ENCODE measurements around the gene ZBTB45. TPM values are rescaled to one million over a fixed set of nuclear protein-coding genes. Genes with fewer than 3 reads are reported as not detected.
A peak's percentile ranks its signal among the peaks of the same experiment; 100 is the strongest.

ZBTB45 gene
- total RNA-seq, 2 experiments from 2014 or later: 5.7 to 6.3 TPM

DNA sequence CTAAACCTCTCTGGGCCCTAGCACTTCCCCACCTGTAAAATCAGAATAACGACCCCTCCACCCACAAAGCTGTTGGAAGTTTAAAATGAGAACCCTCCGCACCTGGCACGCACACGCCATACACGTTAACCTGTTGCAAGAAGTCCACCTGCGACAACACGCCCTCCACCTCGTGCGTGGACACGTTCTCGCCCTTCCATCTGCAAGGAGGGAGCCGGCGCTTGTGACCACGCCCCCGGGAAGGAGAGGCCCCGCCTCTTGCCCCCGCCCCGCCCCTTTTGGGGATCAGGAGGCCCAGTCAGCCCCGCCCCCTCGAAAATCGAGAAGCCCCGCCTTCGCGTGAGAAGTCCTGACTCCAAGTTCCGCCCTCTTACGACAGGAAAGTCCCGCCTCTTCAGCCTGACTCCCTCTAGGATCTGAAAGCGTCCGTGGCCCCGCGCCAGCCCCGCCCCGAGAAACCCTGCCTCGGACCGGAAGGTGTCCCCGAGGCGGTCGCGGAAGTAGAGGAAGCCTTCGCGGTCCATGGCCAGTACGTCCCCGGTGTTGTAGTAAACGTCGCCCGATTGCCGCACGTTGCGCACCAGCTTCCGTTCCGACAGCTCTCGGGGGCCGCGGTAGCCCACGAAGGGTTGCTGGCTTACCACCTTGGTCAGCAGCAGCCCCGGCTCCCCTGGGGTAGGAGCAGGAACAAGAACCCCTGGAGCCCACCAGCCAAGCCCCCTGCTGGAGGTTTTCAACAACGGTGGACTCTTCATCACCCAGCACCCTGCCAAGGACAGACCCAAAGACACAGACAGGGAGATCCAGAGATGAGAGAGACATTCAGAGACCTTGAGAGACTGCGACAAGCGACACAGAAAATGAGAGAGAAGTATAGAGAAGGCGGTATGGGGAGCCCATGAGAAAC is 20.3 kb downstream of the ZBTB45 start:
- peaks cover 0 to 25% of the 10 kb centered on the region in 2 experiments for H3K9me3 ChIP-seq (ENCODE audit: control insufficient read depth in 1 of 2, insufficient read depth in 1 of 2, low read length in 2 of 2)
- ChIA-PET POLR2A (interaction anchor here (1.0 to 2.3 kb wide), 7 partner anchors 19 to 316 kb away, joined by 3 to 15 read pairs (median 5); partner anchors contain the start of genes CHMP2A, ZBTB45, ZNF274 and ZNF324B), CTCF (interaction anchor here (1.1 to 1.5 kb wide), 3 partner anchors 15 to 90 kb away, joined by 3 to 8 read pairs (median 4); partner anchors contain the start of genes ZBTB45 and ZNF584)
- H3K4me3 ChIP-seq (ENCODE audit: low read length): peak overlapping the region; percentile 57
- Mint-ChIP-seq H3K4me1 (ENCODE audit: low read depth) (peaks cover 16% of the 10 kb centered on the region), H3K27ac (peak overlapping the region; percentile 86), H3K4me3 (peak overlapping the region; percentile 94), H3K27me3 (no peaks in the 10 kb centered on the region), H3K36me3 (ENCODE audit: low read depth) (peaks cover 7% of the 10 kb centered on the region), H3K9me3 (peaks cover 3% of the 10 kb centered on the region)
- DNase-seq (peak; percentile 85 to 98 (median 92)), ATAC-seq (ENCODE audit: poor library complexity) (peak; percentile 83)
- H3K27me3 ChIP-seq (ENCODE audit: control insufficient read depth in 1 of 2, insufficient read depth in 2 of 2, low read length in 2 of 2): no peaks in the 10 kb centered on the region
- peaks cover 25% of the 10 kb centered on the region for H3K4me1 ChIP-seq (ENCODE audit: insufficient read depth, low read length)
- intact Hi-C loops (cut with DNase I, micrococcal nuclease): loop anchor here in 1 of 2 experiments (1.0 to 2.0 kb wide), 2 partner anchors 22 to 59 kb away; partner anchors contain the start of genes ZNF132 and ZNF446
- TF ChIP-seq, protein P1, sequence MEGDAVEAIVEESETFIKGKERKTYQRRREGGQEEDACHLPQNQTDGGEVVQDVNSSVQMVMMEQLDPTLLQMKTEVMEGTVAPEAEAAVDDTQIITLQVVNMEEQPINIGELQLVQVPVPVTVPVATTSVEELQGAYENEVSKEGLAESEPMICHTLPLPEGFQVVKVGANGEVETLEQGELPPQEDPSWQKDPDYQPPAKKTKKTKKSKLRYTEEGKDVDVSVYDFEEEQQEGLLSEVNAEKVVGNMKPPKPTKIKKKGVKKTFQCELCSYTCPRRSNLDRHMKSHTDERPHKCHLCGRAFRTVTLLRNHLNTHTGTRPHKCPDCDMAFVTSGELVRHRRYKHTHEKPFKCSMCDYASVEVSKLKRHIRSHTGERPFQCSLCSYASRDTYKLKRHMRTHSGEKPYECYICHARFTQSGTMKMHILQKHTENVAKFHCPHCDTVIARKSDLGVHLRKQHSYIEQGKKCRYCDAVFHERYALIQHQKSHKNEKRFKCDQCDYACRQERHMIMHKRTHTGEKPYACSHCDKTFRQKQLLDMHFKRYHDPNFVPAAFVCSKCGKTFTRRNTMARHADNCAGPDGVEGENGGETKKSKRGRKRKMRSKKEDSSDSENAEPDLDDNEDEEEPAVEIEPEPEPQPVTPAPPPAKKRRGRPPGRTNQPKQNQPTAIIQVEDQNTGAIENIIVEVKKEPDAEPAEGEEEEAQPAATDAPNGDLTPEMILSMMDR (IDR thresholded peaks at IDR 0.05): no peak
- H3K27ac ChIP-seq (ENCODE audit: low read depth in 1 of 2, low read length in 2 of 2): peak overlapping the region; percentile 57 to 79
- no peaks in the 10 kb centered on the region for H3K36me3 ChIP-seq (ENCODE audit: insufficient read depth, low read length)

DNA sequence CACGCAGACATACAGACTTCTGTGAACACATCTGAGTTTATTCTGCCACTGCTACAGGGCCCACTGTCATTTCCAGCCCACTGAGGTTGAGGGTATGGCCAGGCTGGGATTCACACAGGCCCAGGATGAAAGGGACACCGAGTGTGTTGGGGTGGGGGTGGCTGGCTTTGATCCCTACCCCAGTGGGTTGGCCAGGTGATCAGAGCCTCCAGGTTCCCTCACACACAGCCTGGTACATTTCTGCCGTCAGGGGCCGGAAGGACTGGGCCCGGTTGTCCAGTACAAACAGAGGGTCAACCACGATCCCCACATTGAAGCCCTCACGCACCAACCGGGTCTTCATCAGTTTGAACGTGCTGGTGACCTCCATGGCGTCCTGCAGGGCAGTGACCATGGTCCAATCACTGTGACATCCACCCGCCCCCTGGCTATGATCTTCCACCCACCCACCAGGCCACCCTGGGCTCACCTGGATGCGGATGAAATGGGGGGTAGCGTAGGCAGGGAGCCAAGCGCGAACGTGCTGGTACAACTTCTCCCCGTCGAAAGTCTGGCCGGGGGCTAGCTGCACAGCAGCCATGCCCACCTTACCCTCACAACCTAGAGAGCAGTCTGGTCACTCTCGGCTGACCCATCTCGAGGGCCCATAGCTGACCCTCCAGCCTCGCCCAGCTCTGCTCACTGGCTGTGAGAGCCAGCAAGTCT is 21.1 kb downstream of the ZBTB45 start:
- ATAC-seq (ENCODE audit: poor library complexity) (no peak), DNase-seq (no peak)
- TF ChIP-seq, protein P1 (IDR thresholded peaks at IDR 0.05): no peak
- peak overlapping the region; percentile 57 for H3K4me3 ChIP-seq (ENCODE audit: low read length)
- POLR2A ChIA-PET: interaction anchor here (1.1 to 2.3 kb wide), 5 partner anchors 21 to 315 kb away, joined by 3 to 15 read pairs (median 6); partner anchors contain the start of genes ZBTB45, ZNF274, ZNF324B and ZNF497
- intact Hi-C loops (cut with DNase I, micrococcal nuclease): loop anchor here in 1 of 2 experiments (1.0 to 2.0 kb wide), 2 partner anchors 22 to 58 kb away; partner anchors contain the start of genes ZNF132 and ZNF446
- H3K4me3 Mint-ChIP-seq: peak overlapping the region; percentile 94
- peak overlapping the region; percentile 86 for H3K27ac Mint-ChIP-seq
- CTCF ChIA-PET: interaction anchor here (1.2 to 1.5 kb wide), 2 partner anchors 16 to 89 kb away, joined by 3 to 4 read pairs; partner anchors contain the start of gene ZNF584
- peaks cover 0 to 25% of the 10 kb centered on the region in 2 experiments for H3K9me3 ChIP-seq (ENCODE audit: control insufficient read depth in 1 of 2, insufficient read depth in 1 of 2, low read length in 2 of 2)
- no peaks in the 10 kb centered on the region for H3K27me3 ChIP-seq (ENCODE audit: control insufficient read depth in 1 of 2, insufficient read depth in 2 of 2, low read length in 2 of 2)
- peak overlapping the region in 1 of 2 donors; percentile 79 for H3K27ac ChIP-seq (ENCODE audit: low read depth in 1 of 2, low read length in 2 of 2)
- no peaks in the 10 kb centered on the region for H3K36me3 ChIP-seq (ENCODE audit: insufficient read depth, low read length)
- peaks cover 25% of the 10 kb centered on the region for H3K4me1 ChIP-seq (ENCODE audit: insufficient read depth, low read length)
- peaks cover 7% of the 10 kb centered on the region for H3K36me3 Mint-ChIP-seq (ENCODE audit: low read depth)
- H3K4me1 Mint-ChIP-seq (ENCODE audit: low read depth): peaks cover 16% of the 10 kb centered on the region
- H3K27me3 Mint-ChIP-seq: no peaks in the 10 kb centered on the region
- peaks cover 3% of the 10 kb centered on the region for H3K9me3 Mint-ChIP-seq

GRCh38 chr19:58497634-58498170 is 21.9 kb downstream of the ZBTB45 start:
- H3K36me3 Mint-ChIP-seq (ENCODE audit: low read depth): peaks cover 7% of the 10 kb centered on the region
- CTCF ChIA-PET: no interaction called here
- TF ChIP-seq, protein P1 (IDR thresholded peaks at IDR 0.05): no peak
- no peak overlapping the region for H3K4me3 ChIP-seq (ENCODE audit: low read length)
- peaks cover 0 to 25% of the 10 kb centered on the region in 2 experiments for H3K9me3 ChIP-seq (ENCODE audit: control insufficient read depth in 1 of 2, insufficient read depth in 1 of 2, low read length in 2 of 2)
- DNase-seq (no peak), ATAC-seq (ENCODE audit: poor library complexity) (no peak)
- no peaks in the 10 kb centered on the region for H3K27me3 ChIP-seq (ENCODE audit: control insufficient read depth in 1 of 2, insufficient read depth in 2 of 2, low read length in 2 of 2)
- peak overlapping the region; percentile 38 for H3K4me3 Mint-ChIP-seq
- no peaks in the 10 kb centered on the region for H3K36me3 ChIP-seq (ENCODE audit: insufficient read depth, low read length)
- H3K9me3 Mint-ChIP-seq: peaks cover 3% of the 10 kb centered on the region
- no peak overlapping the region for H3K27ac Mint-ChIP-seq
- no peaks in the 10 kb centered on the region for H3K27me3 Mint-ChIP-seq
- intact Hi-C loops (cut with DNase I, micrococcal nuclease): loop anchor here in 1 of 2 experiments (2.0 kb wide), 1 partner anchor 21 kb away; the partner anchor contains the start of gene ZNF446
- peaks cover 25% of the 10 kb centered on the region for H3K4me1 ChIP-seq (ENCODE audit: insufficient read depth, low read length)
- peaks cover 16% of the 10 kb centered on the region for H3K4me1 Mint-ChIP-seq (ENCODE audit: low read depth)
- POLR2A ChIA-PET: interaction anchor here (2.3 kb wide), 1 partner anchor 22 kb away, joined by 15 read pairs; the partner anchor contains the start of gene ZBTB45
- no peak overlapping the region for H3K27ac ChIP-seq (ENCODE audit: low read depth in 1 of 2, low read length in 2 of 2)
